ENCODE data around the gene KCNAB1.

The KCNAB1 gene

DNA sequence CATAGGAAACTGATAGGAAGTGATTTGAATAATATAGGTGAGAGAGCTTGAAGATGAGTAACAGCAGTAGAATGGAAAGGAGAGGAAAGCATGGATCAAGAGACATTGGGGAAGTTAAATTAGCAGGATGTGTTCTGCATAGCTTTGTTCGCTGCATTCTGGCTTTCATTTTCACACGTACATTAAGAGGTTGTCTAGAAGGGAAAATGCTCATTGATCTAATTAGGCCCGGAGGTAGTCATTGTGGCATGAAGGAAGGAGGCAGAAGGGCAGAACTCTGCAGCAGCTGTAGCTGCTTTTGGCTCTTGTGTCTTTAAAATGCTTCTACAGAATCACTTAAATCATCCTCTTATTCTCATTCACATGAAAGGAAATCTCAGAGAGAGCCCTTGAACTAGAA is 40.3 kb downstream of the KCNAB1 start:
- TF ChIP-seq CTCF (IDR thresholded peaks at IDR 0.05; ENCODE audit: low read depth, low read length) = no peak
- peak; percentile 7 for DNase-seq (ENCODE audit: low read depth, low spot score)
- no peak overlapping the region for H3K4me3 ChIP-seq (ENCODE audit: low read depth, low read length)
- in situ Hi-C loops (cut with HindIII; ENCODE audit: low sequenced_read_pairs) = no loop called here

DNA sequence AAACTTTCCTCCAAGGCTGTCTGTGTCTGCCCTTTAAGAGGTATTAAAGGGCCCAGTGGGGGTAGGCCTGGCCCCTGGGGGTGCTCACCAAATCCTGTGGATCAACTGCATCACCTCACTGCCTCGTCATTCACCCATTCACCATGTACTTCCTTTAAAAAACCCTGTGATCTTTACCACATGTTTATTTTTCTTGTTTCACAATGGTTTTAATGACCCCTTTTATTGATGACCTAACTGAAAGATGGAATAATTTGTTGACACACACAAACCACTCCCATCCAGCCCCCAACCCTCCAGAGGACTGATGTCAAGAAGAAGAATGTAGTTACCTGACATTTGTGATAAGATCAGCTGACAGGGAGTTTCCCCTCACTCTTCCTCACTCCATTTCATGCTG is 40.8 kb downstream of the KCNAB1 start:
- TF ChIP-seq CTCF (IDR thresholded peaks at IDR 0.05; ENCODE audit: low read depth, low read length) = no peak
- DNase-seq (ENCODE audit: low read depth, low spot score) = peak; percentile 48
- in situ Hi-C loops (cut with HindIII; ENCODE audit: low sequenced_read_pairs) = no loop called here
- H3K4me3 ChIP-seq (ENCODE audit: low read depth, low read length) = no peak overlapping the region

- no peak for DNase-seq (ENCODE audit: low read depth, low spot score)
- in situ Hi-C loops (cut with HindIII; ENCODE audit: low sequenced_read_pairs) = no loop called here
- H3K4me3 ChIP-seq (ENCODE audit: low read depth, low read length) = no peak overlapping the region
- no peak for TF ChIP-seq CTCF (IDR thresholded peaks at IDR 0.05; ENCODE audit: low read depth, low read length)
These were observed 43.5 kb downstream of the KCNAB1 start for GRCh38 chr3:156163848-156164247.

DNA sequence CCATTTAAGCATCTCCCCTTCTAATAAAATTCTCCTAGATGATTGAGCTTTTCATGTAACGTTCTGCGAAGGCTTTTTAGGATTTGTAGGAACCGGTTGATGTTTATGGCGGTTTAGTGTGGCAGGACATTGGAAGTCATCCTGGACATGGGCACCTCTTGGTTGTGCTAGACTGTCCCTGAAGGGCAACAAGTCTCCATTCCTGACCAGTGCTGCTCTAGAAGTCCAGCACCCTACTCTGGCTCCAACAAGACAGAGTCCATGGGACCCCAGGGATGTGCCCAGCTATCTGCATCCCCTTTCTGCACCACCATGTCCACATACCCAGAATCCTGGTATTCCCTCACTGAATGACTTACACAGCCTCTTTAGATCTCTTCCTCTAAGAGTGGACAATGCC is 46.4 kb downstream of the KCNAB1 start:
- in situ Hi-C loops (cut with HindIII; ENCODE audit: low sequenced_read_pairs) = no loop called here
- no peak for DNase-seq (ENCODE audit: low read depth, low spot score)
- no peak for TF ChIP-seq CTCF (IDR thresholded peaks at IDR 0.05; ENCODE audit: low read depth, low read length)
- no peak overlapping the region for H3K4me3 ChIP-seq (ENCODE audit: low read depth, low read length)

DNA sequence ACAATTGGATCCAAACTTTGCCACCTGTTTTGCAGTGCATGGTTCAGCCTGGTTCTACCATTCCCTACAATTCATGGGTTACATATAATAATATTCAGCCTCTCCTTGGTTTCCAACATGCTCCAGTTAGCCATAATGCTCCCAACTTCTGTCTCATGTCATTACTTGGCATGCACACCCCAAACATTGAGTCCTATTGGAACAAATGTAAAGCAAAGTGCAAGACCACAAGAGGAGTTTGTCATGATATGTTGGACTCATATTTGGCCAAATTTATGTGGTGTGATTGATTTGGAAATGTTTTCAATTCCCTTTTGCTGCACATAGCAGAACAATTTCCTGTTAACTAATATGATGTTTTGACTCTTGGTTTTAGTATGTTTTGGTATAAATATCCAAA is 50.2 kb downstream of the KCNAB1 start:
- no peak for DNase-seq (ENCODE audit: low read depth, low spot score)
- no peak overlapping the region for H3K4me3 ChIP-seq (ENCODE audit: low read depth, low read length)
- no peak for TF ChIP-seq CTCF (IDR thresholded peaks at IDR 0.05; ENCODE audit: low read depth, low read length)
- in situ Hi-C loops (cut with HindIII; ENCODE audit: low sequenced_read_pairs) = no loop called here

- no peak for DNase-seq (ENCODE audit: low read depth, low spot score)
- no peak for TF ChIP-seq CTCF (IDR thresholded peaks at IDR 0.05; ENCODE audit: low read depth, low read length)
- H3K4me3 ChIP-seq (ENCODE audit: low read depth, low read length) = no peak overlapping the region
- in situ Hi-C loops (cut with HindIII; ENCODE audit: low sequenced_read_pairs) = no loop called here
These were observed 51.2 kb downstream of the KCNAB1 start for GRCh38 chr3:156171281-156172267.
